ENCODE data around the gene C9orf78.

Gene C9orf78

GRCh38 chr9:129835128-129835859 lies at the start of gene C9orf78, which contains the start of gene USP20:
TSS of gene C9orf78 (minus strand) at chr9:129835275. CDS start at chr9:129835221, 54 bp downstream.
TSS of gene USP20 (plus strand) at chr9:129835458. CDS start at chr9:129852556, 17,098 bp downstream.
- in situ Hi-C loops (cut with HindIII; ENCODE audit: low pct_ligation_motif_present, low pct_unique_long_range_greater_than_20kb, low sequenced_read_pairs), result no loop called here
- peak; percentile 94 for DNase-seq

GRCh38 chr9:129884220-129885017 lies 49.3 kb upstream of the C9orf78 start:
- in situ Hi-C loops (cut with HindIII; ENCODE audit: low pct_ligation_motif_present, low pct_unique_long_range_greater_than_20kb, low sequenced_read_pairs), result no loop called here
- DNase-seq, result peak; percentile 87

- in situ Hi-C loops (cut with HindIII; ENCODE audit: low pct_ligation_motif_present, low pct_unique_long_range_greater_than_20kb, low sequenced_read_pairs), result no loop called here
- no peak for DNase-seq
Observed at GRCh38 chr9:129881547-129882324, 46.7 kb upstream of the C9orf78 start.

- in situ Hi-C loops (cut with HindIII; ENCODE audit: low pct_ligation_motif_present, low pct_unique_long_range_greater_than_20kb, low sequenced_read_pairs), result no loop called here
Observed at GRCh38 chr9:129880654-129881546, 45.8 kb upstream of the C9orf78 start.

GRCh38 chr9:129879991-129880653 lies 45.0 kb upstream of the C9orf78 start:
- in situ Hi-C loops (cut with HindIII; ENCODE audit: low pct_ligation_motif_present, low pct_unique_long_range_greater_than_20kb, low sequenced_read_pairs), result no loop called here
- DNase-seq, result no peak

More at GRCh38 chr9:129880654-129881546, 45.8 kb upstream of the C9orf78 start:
- DNase-seq, result no peak

- DNase-seq, result no peak
- in situ Hi-C loops (cut with HindIII; ENCODE audit: low pct_ligation_motif_present, low pct_unique_long_range_greater_than_20kb, low sequenced_read_pairs), result no loop called here
Observed at GRCh38 chr9:129879103-129879699, 44.1 kb upstream of the C9orf78 start.

GRCh38 chr9:129878291-129878690 lies 43.2 kb upstream of the C9orf78 start:
- DNase-seq, result no peak
- in situ Hi-C loops (cut with HindIII; ENCODE audit: low pct_ligation_motif_present, low pct_unique_long_range_greater_than_20kb, low sequenced_read_pairs), result no loop called here

- DNase-seq, result no peak
- in situ Hi-C loops (cut with HindIII; ENCODE audit: low pct_ligation_motif_present, low pct_unique_long_range_greater_than_20kb, low sequenced_read_pairs), result no loop called here
Observed at GRCh38 chr9:129876815-129877214, 41.7 kb upstream of the C9orf78 start.

- in situ Hi-C loops (cut with HindIII; ENCODE audit: low pct_ligation_motif_present, low pct_unique_long_range_greater_than_20kb, low sequenced_read_pairs), result no loop called here
- no peak for DNase-seq
Observed at GRCh38 chr9:129875687-129876395, 40.8 kb upstream of the C9orf78 start.

GRCh38 chr9:129875181-129875611 lies 40.1 kb upstream of the C9orf78 start:
- in situ Hi-C loops (cut with HindIII; ENCODE audit: low pct_ligation_motif_present, low pct_unique_long_range_greater_than_20kb, low sequenced_read_pairs), result no loop called here
- no peak for DNase-seq

GRCh38 chr9:129874261-129875101 lies 39.4 kb upstream of the C9orf78 start:
- in situ Hi-C loops (cut with HindIII; ENCODE audit: low pct_ligation_motif_present, low pct_unique_long_range_greater_than_20kb, low sequenced_read_pairs), result no loop called here
- DNase-seq, result no peak

- no peak for DNase-seq
- in situ Hi-C loops (cut with HindIII; ENCODE audit: low pct_ligation_motif_present, low pct_unique_long_range_greater_than_20kb, low sequenced_read_pairs), result no loop called here
Observed at GRCh38 chr9:129873563-129874190, 38.6 kb upstream of the C9orf78 start.

GRCh38 chr9:129871046-129871445 lies 36.0 kb upstream of the C9orf78 start:
- in situ Hi-C loops (cut with HindIII; ENCODE audit: low pct_ligation_motif_present, low pct_unique_long_range_greater_than_20kb, low sequenced_read_pairs), result no loop called here
- DNase-seq, result no peak

- in situ Hi-C loops (cut with HindIII; ENCODE audit: low pct_ligation_motif_present, low pct_unique_long_range_greater_than_20kb, low sequenced_read_pairs), result no loop called here
- no peak for DNase-seq
Observed at GRCh38 chr9:129869585-129870501, 34.8 kb upstream of the C9orf78 start.
